ENCODE measurements around the gene HSD17B2.
"Not testable (repeated sequence)": the region's sequence is repeated elsewhere in the genome, so short reads cannot be mapped to it uniquely, and the experiment has no call there.

The HSD17B2 gene

GRCh38 chr16:82093666-82094300, 58.7 kb downstream of the HSD17B2 start:
- DNase-seq: no peak

GRCh38 chr16:82094942-82095540, 60.0 kb downstream of the HSD17B2 start:
- no peak for DNase-seq
- in situ Hi-C loops (cut with HindIII; ENCODE audit: low pct_ligation_motif_present, low pct_unique_long_range_greater_than_20kb, low sequenced_read_pairs): no loop called here

More at GRCh38 chr16:82093666-82094300, 58.7 kb downstream of the HSD17B2 start:
- in situ Hi-C loops (cut with HindIII; ENCODE audit: low pct_ligation_motif_present, low pct_unique_long_range_greater_than_20kb, low sequenced_read_pairs): no loop called here

- in situ Hi-C loops (cut with HindIII; ENCODE audit: low pct_ligation_motif_present, low pct_unique_long_range_greater_than_20kb, low sequenced_read_pairs): no loop called here
- no peak for DNase-seq
Observed at GRCh38 chr16:82096641-82097040, 61.6 kb downstream of the HSD17B2 start.

- in situ Hi-C loops (cut with HindIII; ENCODE audit: low pct_ligation_motif_present, low pct_unique_long_range_greater_than_20kb, low sequenced_read_pairs): no loop called here
- no peak for DNase-seq
Observed at GRCh38 chr16:82105107-82105506, 70.1 kb downstream of the HSD17B2 start.

- in situ Hi-C loops (cut with HindIII; ENCODE audit: low pct_ligation_motif_present, low pct_unique_long_range_greater_than_20kb, low sequenced_read_pairs): no loop called here
- no peak for DNase-seq
Observed at GRCh38 chr16:82108100-82108499, 73.0 kb downstream of the HSD17B2 start.

GRCh38 chr16:82108774-82109173, 73.7 kb downstream of the HSD17B2 start:
- DNase-seq: no peak
- in situ Hi-C loops (cut with HindIII; ENCODE audit: low pct_ligation_motif_present, low pct_unique_long_range_greater_than_20kb, low sequenced_read_pairs): no loop called here

- in situ Hi-C loops (cut with HindIII; ENCODE audit: low pct_ligation_motif_present, low pct_unique_long_range_greater_than_20kb, low sequenced_read_pairs); DNase-seq: not testable (repeated sequence)
Observed at GRCh38 chr16:82109266-82109665, 74.2 kb downstream of the HSD17B2 start.

- no peak for DNase-seq
- in situ Hi-C loops (cut with HindIII; ENCODE audit: low pct_ligation_motif_present, low pct_unique_long_range_greater_than_20kb, low sequenced_read_pairs): no loop called here
Observed at GRCh38 chr16:82111944-82112343, 76.9 kb downstream of the HSD17B2 start.

- in situ Hi-C loops (cut with HindIII; ENCODE audit: low pct_ligation_motif_present, low pct_unique_long_range_greater_than_20kb, low sequenced_read_pairs): no loop called here
- DNase-seq: no peak
Observed at GRCh38 chr16:82113741-82114140, 78.7 kb downstream of the HSD17B2 start.

- in situ Hi-C loops (cut with HindIII; ENCODE audit: low pct_ligation_motif_present, low pct_unique_long_range_greater_than_20kb, low sequenced_read_pairs): no loop called here
- no peak for DNase-seq
Observed at GRCh38 chr16:82116535-82116934, 81.5 kb downstream of the HSD17B2 start.

- in situ Hi-C loops (cut with HindIII; ENCODE audit: low pct_ligation_motif_present, low pct_unique_long_range_greater_than_20kb, low sequenced_read_pairs): no loop called here
- DNase-seq: no peak
Observed at GRCh38 chr16:82118749-82119148, 83.7 kb downstream of the HSD17B2 start.

- in situ Hi-C loops (cut with HindIII; ENCODE audit: low pct_ligation_motif_present, low pct_unique_long_range_greater_than_20kb, low sequenced_read_pairs): no loop called here
Observed at GRCh38 chr16:82119405-82119804, 84.4 kb downstream of the HSD17B2 start.

GRCh38 chr16:82124651-82125050, 89.6 kb downstream of the HSD17B2 start:
- no peak for DNase-seq
- in situ Hi-C loops (cut with HindIII; ENCODE audit: low pct_ligation_motif_present, low pct_unique_long_range_greater_than_20kb, low sequenced_read_pairs): no loop called here

More at GRCh38 chr16:82119405-82119804, 84.4 kb downstream of the HSD17B2 start:
- no peak for DNase-seq

GRCh38 chr16:82129881-82130280, 94.8 kb downstream of the HSD17B2 start:
- in situ Hi-C loops (cut with HindIII; ENCODE audit: low pct_ligation_motif_present, low pct_unique_long_range_greater_than_20kb, low sequenced_read_pairs): no loop called here
- no peak for DNase-seq

GRCh38 chr16:82133798-82134197, 98.7 kb downstream of the HSD17B2 start:
- no peak for DNase-seq
- in situ Hi-C loops (cut with HindIII; ENCODE audit: low pct_ligation_motif_present, low pct_unique_long_range_greater_than_20kb, low sequenced_read_pairs): no loop called here

- in situ Hi-C loops (cut with HindIII; ENCODE audit: low pct_ligation_motif_present, low pct_unique_long_range_greater_than_20kb, low sequenced_read_pairs): no loop called here
Observed at GRCh38 chr16:82134846-82135245, 99.8 kb downstream of the HSD17B2 start.

GRCh38 chr16:82135844-82136243, 100.8 kb downstream of the HSD17B2 start:
- in situ Hi-C loops (cut with HindIII; ENCODE audit: low pct_ligation_motif_present, low pct_unique_long_range_greater_than_20kb, low sequenced_read_pairs): no loop called here

More at GRCh38 chr16:82134846-82135245, 99.8 kb downstream of the HSD17B2 start:
- no peak for DNase-seq

GRCh38 chr16:82136956-82137821, 102.1 kb downstream of the HSD17B2 start:
- no peak for DNase-seq
- in situ Hi-C loops (cut with HindIII; ENCODE audit: low pct_ligation_motif_present, low pct_unique_long_range_greater_than_20kb, low sequenced_read_pairs): no loop called here

More at GRCh38 chr16:82135844-82136243, 100.8 kb downstream of the HSD17B2 start:
- peak; percentile 76 for DNase-seq

GRCh38 chr16:82137822-82138167, 102.7 kb downstream of the HSD17B2 start:
- in situ Hi-C loops (cut with HindIII; ENCODE audit: low pct_ligation_motif_present, low pct_unique_long_range_greater_than_20kb, low sequenced_read_pairs): no loop called here
- DNase-seq: no peak

Data from ACHN (cell line).